ENCODE results near the gene GSTT4. TPM values are rescaled to one million over a fixed set of nuclear protein-coding genes. Genes with fewer than 3 reads are reported as not detected.
"Not testable (repeated sequence)": the region's sequence is repeated elsewhere in the genome, so short reads cannot be mapped to it uniquely, and the experiment has no call there.

GSTT4 gene
- not detected in 2 replicates for total RNA-seq

DNA sequence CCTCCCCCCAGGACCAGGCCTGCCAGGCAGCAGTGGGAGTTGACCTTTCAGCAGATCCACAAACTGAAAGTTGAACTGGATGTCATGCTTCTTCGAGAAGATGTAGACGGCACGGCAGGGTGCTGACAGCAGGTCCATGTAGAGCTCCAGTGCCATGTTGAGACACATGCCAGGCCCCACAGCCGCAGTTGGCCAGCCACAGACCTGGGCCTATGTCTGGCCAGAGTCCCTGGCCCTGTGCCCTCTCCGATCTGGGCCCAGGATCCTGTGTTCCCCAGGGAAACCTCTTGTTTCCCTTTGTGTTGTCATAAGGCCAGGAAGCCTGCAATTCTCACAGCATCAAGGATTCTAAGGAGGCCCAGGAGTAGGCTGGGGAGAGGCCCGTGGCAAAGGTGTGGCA, at the start of gene GSTT4:
TSS of gene GSTT4 (minus strand) at position 253 of the 400 bp plus-strand sequence. CDS start at position 156, 97 bp downstream.
- DNase-seq (ENCODE audit: low read depth in 2 of 2): no peak

- DNase-seq (ENCODE audit: low read depth in 2 of 2): no peak
These were observed 49.1 kb upstream of the GSTT4 start for GRCh38 chr22:24054356-24054755.

DNA sequence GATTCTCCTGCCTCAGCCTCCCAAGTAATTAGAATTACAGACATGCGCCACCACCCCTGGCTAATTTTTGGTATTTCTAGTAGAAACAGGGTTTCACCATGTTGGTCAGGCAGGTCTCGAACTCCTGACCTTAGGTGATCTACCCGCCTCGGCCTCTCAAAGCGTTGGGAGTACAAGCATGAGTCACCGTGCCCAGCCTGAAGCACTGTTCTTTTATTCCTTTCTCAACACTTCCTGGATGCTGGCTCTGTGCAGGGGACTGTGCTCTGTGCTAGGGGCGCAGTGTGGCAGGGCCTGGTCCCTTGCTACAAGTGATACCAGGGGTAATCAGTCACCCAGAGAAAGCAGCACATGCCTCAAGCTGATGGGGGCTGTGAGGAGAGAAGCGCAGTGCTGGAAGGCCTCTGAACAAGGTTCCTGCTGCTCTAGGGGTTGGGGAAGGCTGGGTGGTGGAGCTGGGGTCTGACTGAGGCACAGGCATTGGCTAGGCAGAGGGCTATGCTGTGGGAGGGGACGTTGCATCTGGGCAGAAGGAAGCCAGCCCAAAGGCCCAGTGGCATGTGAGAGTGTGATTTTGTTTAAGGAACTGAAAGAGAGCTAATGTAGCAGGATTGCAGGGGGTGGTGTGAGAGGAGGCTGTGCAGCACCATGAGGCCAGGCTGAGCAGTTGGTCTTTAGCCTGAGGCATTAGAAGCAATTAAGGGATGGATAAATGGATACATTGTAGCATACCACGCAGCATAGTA, 48.4 kb upstream of the GSTT4 start:
- peak in 1 of 2 donors; percentile 19 for DNase-seq (ENCODE audit: low read depth in 2 of 2)

- peak in 1 of 2 donors; percentile 31 for DNase-seq (ENCODE audit: low read depth in 2 of 2)
These were observed 46.3 kb upstream of the GSTT4 start for GRCh38 chr22:24051568-24051967.

DNA sequence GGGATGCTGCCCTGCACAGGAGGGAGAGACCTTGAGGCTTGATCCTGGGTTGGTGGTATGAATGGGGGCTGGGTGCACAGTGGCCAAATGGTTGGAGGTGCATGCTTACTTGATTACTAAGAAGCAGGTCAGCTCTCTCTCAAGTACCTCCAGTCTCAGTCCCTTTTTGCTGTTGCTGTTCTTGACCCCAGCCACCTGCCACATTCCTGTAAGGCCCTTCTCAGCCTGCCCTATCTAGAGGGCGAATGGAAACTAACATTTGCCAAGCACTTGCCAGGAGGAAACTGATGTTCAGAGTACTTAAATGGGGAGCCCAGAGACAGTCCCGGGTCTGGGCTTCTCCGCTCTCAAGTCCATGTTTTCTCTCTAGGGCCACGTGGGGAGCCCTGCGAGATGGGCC, 45.8 kb upstream of the GSTT4 start:
- DNase-seq (ENCODE audit: low read depth in 2 of 2): no peak

GRCh38 chr22:24049978-24050377, 44.7 kb upstream of the GSTT4 start:
- no peak for DNase-seq (ENCODE audit: low read depth in 2 of 2)

- no peak for DNase-seq (ENCODE audit: low read depth in 2 of 2)
These were observed 44.0 kb upstream of the GSTT4 start for GRCh38 chr22:24049211-24049610.

DNA sequence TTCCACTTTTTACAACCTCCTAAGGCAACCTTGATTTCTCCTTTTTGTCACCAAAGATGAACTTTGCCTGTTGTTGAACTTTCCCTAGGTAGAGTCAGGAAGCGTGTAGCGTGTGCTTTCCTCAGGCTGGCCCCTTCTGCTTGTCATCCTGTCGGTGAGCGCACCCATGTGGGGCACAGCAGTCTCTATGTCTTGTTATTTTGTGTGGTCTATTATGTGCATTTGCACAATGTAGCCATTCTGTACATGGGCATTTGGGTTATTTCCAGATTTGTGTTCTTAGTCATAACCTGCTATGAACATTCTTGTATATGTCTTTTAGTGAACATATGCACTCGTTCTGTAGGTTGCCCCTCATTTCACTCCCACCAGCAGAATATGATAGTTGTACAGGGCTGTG, 40.8 kb upstream of the GSTT4 start:
- DNase-seq (ENCODE audit: low read depth in 2 of 2): no peak

DNA sequence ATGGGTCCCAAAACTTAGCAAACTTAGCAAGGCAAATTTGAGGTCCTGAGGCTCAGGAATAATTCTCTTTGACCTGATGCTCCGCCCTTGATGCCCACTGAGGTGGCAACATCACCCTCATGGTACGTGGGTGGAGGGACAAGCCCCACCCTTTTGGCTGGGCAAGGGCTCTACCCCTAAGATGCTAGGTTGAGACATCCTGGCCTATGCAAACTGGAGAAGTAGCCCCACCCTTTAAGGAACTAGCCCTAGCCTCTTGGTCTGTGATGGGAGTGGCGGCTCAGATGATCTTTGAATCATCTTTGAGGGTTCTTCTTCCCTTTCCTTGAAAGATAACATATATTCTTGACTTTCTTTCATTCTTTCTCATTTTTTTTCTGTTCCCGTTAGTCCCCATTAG, 38.7 kb upstream of the GSTT4 start:
- no peak for DNase-seq (ENCODE audit: low read depth in 2 of 2)

DNA sequence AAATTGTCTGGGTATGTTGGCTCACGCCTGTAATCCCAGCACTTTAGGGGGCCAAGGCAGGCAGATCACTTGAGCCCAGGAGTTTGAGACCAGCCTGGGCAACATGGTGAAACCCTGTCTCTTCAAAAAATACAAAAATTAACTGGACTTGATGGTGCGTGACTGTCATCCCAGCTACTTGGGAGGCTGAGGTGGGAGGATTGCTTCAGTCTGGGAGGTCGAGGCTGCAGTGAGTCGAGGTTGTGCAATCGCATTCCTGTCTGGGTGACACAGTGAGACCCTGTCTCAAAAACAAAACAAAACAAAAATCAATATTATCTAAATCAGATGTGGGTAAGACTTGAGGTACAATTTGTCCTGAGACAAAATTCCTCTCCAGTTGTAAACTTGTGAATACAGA, 38.2 kb upstream of the GSTT4 start:
- not testable (repeated sequence) for DNase-seq (ENCODE audit: low read depth in 2 of 2)

- DNase-seq (ENCODE audit: low read depth in 2 of 2): no peak
These were observed 35.7 kb upstream of the GSTT4 start for GRCh38 chr22:24040946-24041345.

DNA sequence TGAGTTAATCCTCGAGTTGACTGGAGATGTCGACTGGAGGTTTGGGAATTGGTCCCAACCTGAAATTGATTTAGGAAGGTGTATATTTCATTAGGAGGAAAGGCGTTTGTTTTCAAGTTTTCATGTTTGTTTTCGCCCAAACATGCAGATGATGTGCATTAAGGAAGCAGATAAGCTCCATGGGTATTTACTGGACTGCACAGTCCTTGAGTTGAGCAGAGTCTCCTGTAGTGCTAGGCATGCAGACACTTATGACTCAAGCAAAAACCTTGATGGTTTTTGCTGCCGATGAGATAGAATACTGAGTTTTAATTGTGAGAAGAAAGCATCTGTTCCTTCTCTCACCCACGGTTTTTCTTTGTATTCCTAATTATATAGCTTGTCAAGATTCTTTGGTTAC, 33.8 kb upstream of the GSTT4 start:
- no peak for DNase-seq (ENCODE audit: low read depth in 2 of 2)

GRCh38 chr22:24037851-24038765, 32.9 kb upstream of the GSTT4 start:
- no peak for DNase-seq (ENCODE audit: low read depth in 2 of 2)

DNA sequence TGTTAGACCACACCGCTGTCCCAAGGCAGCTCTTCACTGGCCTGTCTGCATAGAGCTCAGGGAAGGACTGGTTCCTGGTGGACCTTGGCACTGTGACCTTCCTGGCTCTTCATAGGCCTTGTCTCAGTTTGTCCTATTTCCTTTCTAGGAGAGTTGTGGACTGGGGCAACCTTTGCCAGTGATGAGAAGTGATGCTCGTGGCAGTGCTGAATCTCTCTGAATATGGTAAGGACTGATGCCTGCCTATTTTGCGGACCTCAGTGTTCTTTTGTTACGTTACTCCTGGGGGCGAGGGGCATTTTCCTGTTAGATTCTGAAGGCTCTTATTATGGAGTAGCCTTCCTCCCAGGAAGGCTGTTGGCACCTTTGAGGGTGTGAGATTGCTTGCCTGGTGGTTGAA, 30.0 kb upstream of the GSTT4 start:
- no peak for DNase-seq (ENCODE audit: low read depth in 2 of 2)

DNA sequence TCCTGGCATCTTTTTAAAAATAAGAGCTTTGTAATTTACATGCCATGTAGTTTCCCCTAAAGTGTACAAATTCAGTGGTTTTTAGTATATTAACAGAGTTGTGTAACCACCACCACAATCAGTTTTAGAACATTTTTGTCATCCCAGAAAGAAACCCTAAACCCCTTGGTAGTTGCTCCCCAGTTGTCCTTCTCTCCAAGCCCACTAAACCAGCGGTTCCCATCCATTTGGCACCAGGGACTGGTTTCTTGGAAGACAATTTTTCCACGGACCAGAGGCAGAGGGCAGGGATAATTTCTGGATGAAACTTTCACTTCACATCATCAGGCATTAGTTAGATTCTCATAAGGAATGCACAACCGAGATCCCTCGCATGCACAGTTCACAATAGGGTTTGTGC, 28.5 kb upstream of the GSTT4 start:
- no peak for DNase-seq (ENCODE audit: low read depth in 2 of 2)

DNA sequence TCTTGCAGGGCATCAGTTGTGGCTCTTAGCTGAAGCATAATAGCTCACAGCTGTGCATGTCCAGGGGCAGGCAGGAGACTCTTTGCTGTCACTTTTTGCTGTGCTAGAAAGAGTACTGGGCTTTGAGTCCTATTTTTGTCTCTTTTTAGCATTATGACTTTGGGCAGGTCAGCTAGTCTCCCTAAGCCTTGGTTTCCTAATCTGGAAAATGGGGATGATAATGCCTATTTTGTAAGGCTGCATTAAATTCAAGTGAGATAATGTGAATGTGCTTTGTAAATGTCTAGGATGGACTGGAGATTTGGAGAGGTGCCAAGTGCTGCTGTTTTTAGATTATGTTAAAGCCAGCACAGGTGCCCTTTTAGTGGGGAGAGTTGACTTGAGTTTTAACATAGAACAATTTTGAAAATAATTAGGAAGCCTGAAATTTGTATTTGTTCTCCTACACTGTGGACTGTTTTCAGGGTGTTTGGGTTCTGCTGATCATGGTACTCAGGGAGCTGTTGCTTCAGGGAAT, 25.0 kb upstream of the GSTT4 start:
- DNase-seq (ENCODE audit: low read depth in 2 of 2): no peak

GRCh38 chr22:24029304-24029703, 24.1 kb upstream of the GSTT4 start:
- no peak for DNase-seq (ENCODE audit: low read depth in 2 of 2)

- peak in 1 of 2 donors; percentile 55 for DNase-seq (ENCODE audit: low read depth in 2 of 2)
These were observed 23.3 kb upstream of the GSTT4 start for GRCh38 chr22:24028533-24028932.

GRCh38 chr22:24027991-24028390, 22.7 kb upstream of the GSTT4 start:
- DNase-seq (ENCODE audit: low read depth in 2 of 2): no peak

GRCh38 chr22:24027389-24027975, 22.2 kb upstream of the GSTT4 start:
- DNase-seq (ENCODE audit: low read depth in 2 of 2): peak in 1 of 2 donors; percentile 63

DNA sequence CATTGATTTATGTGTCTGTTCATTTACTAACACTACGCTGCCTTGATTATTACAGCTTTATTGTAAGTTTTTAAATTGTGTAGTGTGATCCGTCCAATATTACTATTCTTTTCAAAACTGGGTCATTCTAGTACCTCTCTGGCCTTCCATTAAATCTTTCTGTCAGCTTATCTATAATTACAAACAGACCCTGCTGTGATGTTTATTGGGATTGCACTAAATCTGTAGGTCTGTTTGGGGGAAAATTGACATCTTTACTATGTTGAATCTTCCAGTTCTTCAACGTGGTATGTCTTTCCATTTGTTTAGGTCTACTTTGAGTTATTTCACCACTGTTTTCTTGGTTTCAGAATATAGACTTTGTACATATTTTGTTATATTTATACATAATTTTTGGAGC, 21.5 kb upstream of the GSTT4 start:
- DNase-seq (ENCODE audit: low read depth in 2 of 2): no peak

DNA sequence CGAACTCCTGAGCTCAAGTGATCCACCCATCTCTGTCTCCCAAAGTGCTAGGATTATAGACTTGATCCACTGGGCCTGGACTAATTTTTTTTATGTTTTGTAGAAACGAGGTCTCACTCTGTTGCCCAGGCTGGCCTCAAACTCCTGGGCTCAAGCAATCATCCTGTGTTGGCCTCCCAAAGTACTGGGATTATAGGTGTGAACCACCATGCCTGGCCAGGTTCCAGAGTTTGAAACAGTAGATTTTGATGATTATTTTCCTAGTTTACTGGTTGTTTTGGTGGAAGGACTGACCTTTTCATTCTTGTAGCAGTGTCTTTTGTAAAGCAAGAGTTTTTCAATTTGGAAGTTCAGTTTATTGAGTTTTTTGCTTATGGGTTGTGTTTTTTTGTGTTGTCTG, 20.8 kb upstream of the GSTT4 start:
- no peak for DNase-seq (ENCODE audit: low read depth in 2 of 2)

All from lung microvascular endothelial cell (primary cell).